ENCODE results near the gene ZNF695.
"Not testable (repeated sequence)": the region's sequence is repeated elsewhere in the genome, so short reads cannot be mapped to it uniquely, and the experiment has no call there.

The ZNF695 gene

DNA sequence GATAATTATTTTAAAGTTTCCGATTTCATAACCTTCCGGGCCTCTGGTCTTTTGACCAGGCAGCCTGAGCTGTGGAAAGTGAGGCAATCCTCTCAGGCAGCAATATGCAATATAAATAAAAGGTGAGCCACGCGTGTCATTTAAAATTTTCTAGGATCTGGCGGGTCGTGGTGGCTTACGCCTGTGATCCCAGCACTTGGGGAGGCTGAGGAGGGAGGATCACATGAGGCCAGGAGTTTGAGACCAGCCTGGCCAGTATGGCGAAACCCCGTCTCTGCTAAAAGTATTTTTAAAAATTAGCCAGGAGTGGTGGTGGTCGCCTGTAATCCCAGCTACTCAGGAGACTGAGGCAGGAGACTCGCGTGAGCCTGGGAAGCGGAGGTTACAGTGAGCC is 546 bp upstream of the ZNF695 start:
- H3K4me3 ChIP-seq (ENCODE audit: insufficient read depth, low read length, poor library complexity, severe bottlenecking): no peak overlapping the region
- peak overlapping the region; percentile 80 for H2AFZ ChIP-seq (ENCODE audit: low read depth, low read length, severe bottlenecking)
- no peaks in the 10 kb centered on the region for H3K9me2 ChIP-seq (replicated peaks; ENCODE audit: insufficient read depth, low read length)
- H3K9ac ChIP-seq (ENCODE audit: low read length): no peak overlapping the region
- H3K79me2 ChIP-seq (ENCODE audit: insufficient read depth, low read length): no peaks in the 10 kb centered on the region
- H3K9me3 ChIP-seq (ENCODE audit: insufficient read depth, low read length): peaks cover 3% of the 10 kb centered on the region; the same call in 1 of the 2 replicates
- H3F3A ChIP-seq (ENCODE audit: insufficient read depth): no peaks in the 10 kb centered on the region
- no peaks in the 10 kb centered on the region for H4K20me1 ChIP-seq (ENCODE audit: low read depth, low read length)
- TF ChIP-seq EZH2phosphoT487 (conservative IDR thresholded peaks at IDR 0.05; ENCODE audit: low read length): no peak
- H3K4me2 ChIP-seq (ENCODE audit: low read depth, low read length, poor library complexity, severe bottlenecking): peak overlapping the region; percentile 25
- H3K27me3 ChIP-seq (ENCODE audit: low read length): no peaks in the 10 kb centered on the region
- H3K27ac ChIP-seq (ENCODE audit: low read depth, low read length): no peak overlapping the region
- 0 out of 2 replicates have a peak, but pooled peaks cover 5% of the 10 kb centered on the region for H3K36me3 ChIP-seq (ENCODE audit: low read length)

DNA sequence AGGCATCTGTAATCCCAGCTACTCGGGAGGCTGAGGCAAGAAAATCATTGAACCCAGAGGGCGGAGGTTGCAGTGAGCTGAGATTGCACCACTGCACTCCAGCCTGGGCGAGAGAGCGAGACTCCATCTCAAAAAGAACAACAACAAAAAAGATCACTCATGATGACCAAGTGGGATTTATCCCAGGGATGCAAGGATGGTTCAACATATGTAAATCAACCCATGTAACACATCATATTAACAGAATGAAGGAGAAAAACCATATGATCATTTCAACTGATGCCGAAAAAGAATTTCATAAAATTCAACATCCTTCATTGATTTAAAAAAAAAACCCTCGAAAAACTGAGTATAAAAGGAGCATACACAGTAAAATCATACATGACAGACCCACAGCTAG is 3.8 kb downstream of the ZNF695 start:
- H3K27ac ChIP-seq (ENCODE audit: low read depth, low read length); H4K20me1 ChIP-seq (ENCODE audit: low read depth, low read length); H3F3A ChIP-seq (ENCODE audit: insufficient read depth); H3K27me3 ChIP-seq (ENCODE audit: low read length); H3K4me3 ChIP-seq (ENCODE audit: insufficient read depth, low read length, poor library complexity, severe bottlenecking); H2AFZ ChIP-seq (ENCODE audit: low read depth, low read length, severe bottlenecking); H3K36me3 ChIP-seq (ENCODE audit: low read length); H3K9me3 ChIP-seq (ENCODE audit: insufficient read depth, low read length); H3K9ac ChIP-seq (ENCODE audit: low read length); H3K79me2 ChIP-seq (ENCODE audit: insufficient read depth, low read length); H3K4me2 ChIP-seq (ENCODE audit: low read depth, low read length, poor library complexity, severe bottlenecking); H3K9me2 ChIP-seq (replicated peaks; ENCODE audit: insufficient read depth, low read length): not testable (repeated sequence)

DNA sequence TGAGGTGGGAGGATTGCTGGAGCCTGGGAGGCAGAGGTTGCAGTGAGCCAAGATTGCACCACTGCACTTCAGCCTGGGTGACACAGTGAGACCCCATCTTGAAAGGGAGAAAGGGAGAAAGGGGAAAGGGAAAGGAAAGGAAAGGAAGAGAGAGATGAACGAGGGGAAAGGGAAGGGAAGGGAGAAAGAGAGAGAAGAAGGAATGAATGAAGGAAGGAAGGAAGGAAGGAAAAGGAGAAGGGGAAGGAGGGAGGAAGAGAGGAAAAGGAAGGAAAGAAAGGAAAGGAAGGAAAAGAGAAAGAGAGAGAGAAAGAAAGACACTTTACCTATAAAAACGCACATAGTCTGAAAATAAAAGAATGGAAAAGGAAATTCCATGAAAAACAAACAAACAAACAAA is 18.0 kb downstream of the ZNF695 start:
- Histone ChIP-seq H3F3A (ENCODE audit: insufficient read depth) (no peaks in the 10 kb centered on the region), H3K27me3 (ENCODE audit: low read length) (no peaks in the 10 kb centered on the region), H3K36me3 (ENCODE audit: low read length) (peaks cover 11% of the 10 kb centered on the region), H3K27ac (ENCODE audit: low read depth, low read length) (no peak overlapping the region), H3K4me2 (ENCODE audit: low read depth, low read length, poor library complexity, severe bottlenecking) (no peak overlapping the region), H2AFZ (ENCODE audit: low read depth, low read length, severe bottlenecking) (no peak overlapping the region), H3K9me3 (ENCODE audit: insufficient read depth, low read length) (peaks cover 34% of the 10 kb centered on the region; the same call in 1 of the 2 replicates), H3K9ac (ENCODE audit: low read length) (no peak overlapping the region), H4K20me1 (ENCODE audit: low read depth, low read length) (no peaks in the 10 kb centered on the region), H3K9me2 (replicated peaks; ENCODE audit: insufficient read depth, low read length) (no peaks in the 10 kb centered on the region), H3K79me2 (ENCODE audit: insufficient read depth, low read length) (no peaks in the 10 kb centered on the region), H3K4me3 (ENCODE audit: insufficient read depth, low read length, poor library complexity, severe bottlenecking) (no peak overlapping the region)
- TF ChIP-seq, protein P1, sequence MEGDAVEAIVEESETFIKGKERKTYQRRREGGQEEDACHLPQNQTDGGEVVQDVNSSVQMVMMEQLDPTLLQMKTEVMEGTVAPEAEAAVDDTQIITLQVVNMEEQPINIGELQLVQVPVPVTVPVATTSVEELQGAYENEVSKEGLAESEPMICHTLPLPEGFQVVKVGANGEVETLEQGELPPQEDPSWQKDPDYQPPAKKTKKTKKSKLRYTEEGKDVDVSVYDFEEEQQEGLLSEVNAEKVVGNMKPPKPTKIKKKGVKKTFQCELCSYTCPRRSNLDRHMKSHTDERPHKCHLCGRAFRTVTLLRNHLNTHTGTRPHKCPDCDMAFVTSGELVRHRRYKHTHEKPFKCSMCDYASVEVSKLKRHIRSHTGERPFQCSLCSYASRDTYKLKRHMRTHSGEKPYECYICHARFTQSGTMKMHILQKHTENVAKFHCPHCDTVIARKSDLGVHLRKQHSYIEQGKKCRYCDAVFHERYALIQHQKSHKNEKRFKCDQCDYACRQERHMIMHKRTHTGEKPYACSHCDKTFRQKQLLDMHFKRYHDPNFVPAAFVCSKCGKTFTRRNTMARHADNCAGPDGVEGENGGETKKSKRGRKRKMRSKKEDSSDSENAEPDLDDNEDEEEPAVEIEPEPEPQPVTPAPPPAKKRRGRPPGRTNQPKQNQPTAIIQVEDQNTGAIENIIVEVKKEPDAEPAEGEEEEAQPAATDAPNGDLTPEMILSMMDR (IDR thresholded peaks at IDR 0.05; ENCODE audit: insufficient read depth, low read length, poor library complexity, severe bottlenecking): no peak
- no peak for TF ChIP-seq EZH2phosphoT487 (conservative IDR thresholded peaks at IDR 0.05; ENCODE audit: low read length)

DNA sequence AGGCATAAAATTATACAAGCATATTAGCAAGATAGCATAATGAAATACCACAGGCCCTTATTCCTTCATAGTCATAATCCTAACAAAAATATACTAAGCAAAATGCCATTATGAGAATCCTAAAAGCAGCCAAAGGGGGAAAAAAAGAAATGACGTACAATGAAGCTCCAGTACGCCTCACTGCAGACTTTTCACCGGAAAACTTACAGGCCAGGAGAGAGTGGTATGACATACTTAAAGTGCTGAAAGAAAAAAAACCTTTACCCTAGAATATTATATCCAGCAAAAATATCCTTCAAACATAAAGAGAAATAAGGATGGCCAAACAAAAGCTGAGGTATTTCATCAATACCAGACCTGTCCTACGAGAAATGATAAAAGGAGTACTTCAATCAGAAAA is 19.5 kb downstream of the ZNF695 start:
- no peaks in the 10 kb centered on the region for H3K27me3 ChIP-seq (ENCODE audit: low read length)
- no peaks in the 10 kb centered on the region for H3K79me2 ChIP-seq (ENCODE audit: insufficient read depth, low read length)
- H2AFZ ChIP-seq (ENCODE audit: low read depth, low read length, severe bottlenecking): no peak overlapping the region
- no peaks in the 10 kb centered on the region for H4K20me1 ChIP-seq (ENCODE audit: low read depth, low read length)
- TF ChIP-seq, protein P1 (IDR thresholded peaks at IDR 0.05; ENCODE audit: insufficient read depth, low read length, poor library complexity, severe bottlenecking): no peak
- TF ChIP-seq EZH2phosphoT487 (conservative IDR thresholded peaks at IDR 0.05; ENCODE audit: low read length): no peak
- H3K36me3 ChIP-seq (ENCODE audit: low read length): peaks cover 11% of the 10 kb centered on the region
- no peak overlapping the region for H3K27ac ChIP-seq (ENCODE audit: low read depth, low read length)
- H3F3A ChIP-seq (ENCODE audit: insufficient read depth): no peaks in the 10 kb centered on the region
- H3K9ac ChIP-seq (ENCODE audit: low read length): no peak overlapping the region
- no peaks in the 10 kb centered on the region for H3K9me2 ChIP-seq (replicated peaks; ENCODE audit: insufficient read depth, low read length)
- H3K4me3 ChIP-seq (ENCODE audit: insufficient read depth, low read length, poor library complexity, severe bottlenecking): no peak overlapping the region
- H3K9me3 ChIP-seq (ENCODE audit: insufficient read depth, low read length): peaks cover 41% of the 10 kb centered on the region; the same call in 1 of the 2 replicates
- H3K4me2 ChIP-seq (ENCODE audit: low read depth, low read length, poor library complexity, severe bottlenecking): no peak overlapping the region

Measured in SU-DHL-6 (cell line).